HG03097 (cell line): ENCODE measurements around the gene CAMKK2.
"Not testable (repeated sequence)": the region's sequence is repeated elsewhere in the genome, so short reads cannot be mapped to it uniquely, and the experiment has no call there.

Experiments
- ATAC-seq: cut with Tn5 transposase; IDR thresholded peaks from one replicate; pipeline ENCODE4 v1.9.1; 2021; ENCODE audit not compliant: unreplicated experiment, low FRiP score

CAMKK2 gene

DNA sequence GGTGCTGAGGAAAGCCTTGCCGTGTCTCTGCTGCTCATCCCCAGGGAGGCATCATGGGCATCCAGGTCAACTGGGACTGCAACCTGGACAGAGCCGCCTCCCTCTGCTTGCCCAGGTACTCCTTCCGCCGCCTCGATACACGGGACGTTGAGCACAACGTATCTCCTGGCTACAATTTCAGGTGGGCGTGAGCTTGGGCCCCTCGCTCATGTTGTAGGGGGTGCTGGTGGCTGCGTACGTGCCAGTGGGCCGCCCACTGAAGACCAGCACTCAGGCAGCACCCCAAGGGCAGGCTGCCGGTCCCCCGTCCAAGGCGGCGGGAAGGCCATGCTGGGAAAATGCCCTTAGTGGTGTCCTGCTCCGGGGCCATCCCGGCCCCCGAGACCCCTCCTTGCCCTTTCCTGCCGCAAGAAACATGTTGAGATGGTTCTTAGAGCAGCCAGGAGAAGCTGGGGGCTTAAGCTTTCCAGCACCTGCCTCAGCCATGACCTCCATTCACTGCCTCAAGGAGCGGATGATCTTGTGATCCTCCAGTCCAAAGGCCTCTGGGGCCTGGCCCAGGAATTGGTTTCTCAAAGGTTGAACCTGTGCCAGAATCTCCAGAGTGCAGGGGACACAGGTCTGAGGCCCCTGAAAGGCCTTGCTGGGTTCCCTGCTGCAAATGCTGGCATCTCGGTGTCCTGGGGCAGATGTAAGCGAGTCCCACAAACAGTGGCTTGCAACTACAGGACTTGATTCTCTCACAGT lies 67.4 kb downstream of the CAMKK2 start:
- ATAC-seq: no peak

GRCh38 chr12:121227294-121227693 lies 69.2 kb downstream of the CAMKK2 start:
- no peak for ATAC-seq

GRCh38 chr12:121226871-121227270 lies 69.6 kb downstream of the CAMKK2 start:
- not testable (repeated sequence) for ATAC-seq

GRCh38 chr12:121226399-121226798 lies 70.1 kb downstream of the CAMKK2 start:
- no peak for ATAC-seq

- no peak for ATAC-seq
Observed at GRCh38 chr12:121224591-121224990, 71.9 kb downstream of the CAMKK2 start.

DNA sequence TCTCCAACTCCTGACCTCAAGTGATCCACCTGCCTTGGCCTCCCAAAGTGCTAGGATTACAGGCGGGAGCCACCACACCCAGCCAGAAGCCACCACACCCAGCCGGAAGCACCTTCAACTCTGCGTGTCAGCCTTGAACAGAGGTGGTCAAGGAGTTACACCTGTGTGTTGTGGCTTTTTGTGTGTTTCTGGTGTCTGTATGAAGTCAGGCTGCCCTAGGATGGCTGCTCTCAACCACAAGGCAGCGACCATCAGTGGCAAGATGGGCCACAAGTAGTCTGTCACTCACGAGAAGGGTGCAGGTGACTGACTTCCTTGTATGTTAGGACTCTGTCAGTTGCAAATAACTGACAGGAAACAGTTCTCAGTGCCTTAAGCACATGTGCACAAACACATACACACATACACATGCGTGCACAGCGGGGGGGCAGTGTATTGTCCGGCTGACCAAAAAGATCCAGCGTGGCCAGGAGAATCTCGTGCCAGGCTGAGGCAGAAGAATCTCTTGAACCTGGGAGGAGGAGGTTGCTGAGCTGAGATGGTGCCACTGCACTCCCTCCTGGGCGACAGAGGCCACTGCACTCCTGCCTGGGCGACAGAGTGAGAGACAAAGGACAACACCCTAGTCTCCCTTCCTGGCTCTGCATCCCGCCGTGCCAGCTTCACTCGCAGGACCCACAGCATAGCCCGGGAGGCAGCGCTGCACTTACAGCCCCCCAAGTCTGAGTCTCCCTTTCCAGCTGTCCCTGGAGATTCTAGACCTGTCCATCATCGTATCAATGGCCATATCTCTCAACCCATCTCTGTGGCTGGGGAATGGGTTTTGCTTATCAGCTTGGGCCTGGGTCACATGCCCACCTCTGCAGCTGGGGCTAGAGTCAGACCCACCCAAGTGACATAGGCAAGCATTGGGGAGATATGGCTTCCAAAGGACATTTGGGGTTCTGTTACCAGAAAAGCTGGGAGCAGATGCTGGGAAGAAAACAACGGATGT lies 72.9 kb downstream of the CAMKK2 start:
- no peak for ATAC-seq

DNA sequence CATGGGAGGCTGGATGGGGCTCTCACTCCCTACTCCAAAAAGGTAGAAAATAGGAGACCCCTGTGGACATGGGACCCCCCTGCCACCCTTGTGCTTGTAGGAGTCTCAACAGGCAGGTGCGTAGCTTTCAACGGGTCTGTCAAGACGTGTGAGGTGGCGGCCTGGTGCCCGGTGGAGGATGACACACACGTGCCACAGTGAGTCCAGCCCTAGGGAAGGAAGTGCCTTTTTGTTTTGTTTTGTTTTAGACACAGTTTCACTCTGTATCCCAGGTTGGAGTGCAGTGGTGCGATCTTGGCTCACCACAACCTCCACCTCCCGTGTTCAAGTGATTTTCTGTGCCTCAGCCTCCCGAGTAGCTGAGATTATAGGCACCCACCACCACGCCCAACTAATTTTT lies 73.7 kb downstream of the CAMKK2 start:
- ATAC-seq: no peak

GRCh38 chr12:121219353-121219986 lies 77.0 kb downstream of the CAMKK2 start:
- ATAC-seq: no peak

DNA sequence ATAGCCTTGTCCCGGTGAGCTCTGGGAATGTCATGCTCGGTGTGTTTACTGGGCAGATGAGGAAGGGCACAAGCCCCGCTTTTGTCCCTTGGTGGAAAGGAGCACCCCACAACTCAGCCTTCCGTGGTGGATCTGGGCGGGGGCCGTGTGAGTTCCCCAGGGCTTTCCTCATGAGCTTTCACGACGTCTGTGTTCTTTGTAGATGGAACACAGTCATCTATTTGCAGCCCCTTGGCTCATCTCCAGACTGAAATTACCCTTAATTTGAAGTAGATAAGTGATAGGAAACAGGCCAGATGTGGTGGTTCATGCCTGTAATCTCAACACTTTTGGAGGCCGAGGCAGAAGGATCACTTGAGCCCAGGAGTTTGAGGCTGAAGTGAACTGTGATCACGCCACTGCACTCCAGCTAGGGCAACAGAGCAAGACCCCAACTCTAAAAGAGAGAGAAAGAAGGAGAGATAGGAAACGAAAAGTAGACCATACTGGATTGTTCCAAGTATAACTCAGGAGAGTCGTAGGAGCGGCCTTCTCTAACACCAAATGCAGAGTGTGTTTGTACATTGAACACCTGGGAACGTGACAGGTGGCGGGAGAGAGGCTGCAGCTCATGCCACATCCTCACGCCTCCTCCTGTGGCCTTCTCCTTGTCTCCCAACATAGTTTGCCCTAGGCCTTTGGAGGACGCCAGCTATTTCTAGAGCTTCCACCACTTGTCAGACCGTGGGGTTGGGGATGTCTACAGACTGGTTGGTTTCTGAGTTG lies 77.7 kb downstream of the CAMKK2 start:
- ATAC-seq: no peak

- ATAC-seq: no peak
Observed at GRCh38 chr12:121217761-121218160, 78.7 kb downstream of the CAMKK2 start.

DNA sequence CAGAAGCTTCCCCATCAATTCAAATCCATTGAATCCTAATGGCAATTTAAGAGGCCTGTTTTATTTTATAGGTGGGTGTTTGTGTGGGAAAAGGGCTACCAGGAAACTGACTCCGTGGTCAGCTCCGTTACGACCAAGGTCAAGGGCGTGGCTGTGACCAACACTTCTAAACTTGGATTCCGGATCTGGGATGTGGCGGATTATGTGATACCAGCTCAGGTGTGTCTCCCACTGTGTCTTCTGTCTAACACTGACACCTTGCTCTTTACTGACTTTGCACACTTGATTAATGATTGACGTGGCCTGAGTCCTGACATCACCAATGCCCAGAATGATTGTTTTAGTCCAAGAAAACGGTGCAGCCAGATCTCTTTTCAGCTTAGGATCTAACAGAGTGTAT lies 79.4 kb downstream of the CAMKK2 start:
- ATAC-seq: no peak

GRCh38 chr12:121216102-121216501 lies 80.4 kb downstream of the CAMKK2 start:
- no peak for ATAC-seq

- ATAC-seq: no peak
Observed at GRCh38 chr12:121214855-121215745, 81.4 kb downstream of the CAMKK2 start.

DNA sequence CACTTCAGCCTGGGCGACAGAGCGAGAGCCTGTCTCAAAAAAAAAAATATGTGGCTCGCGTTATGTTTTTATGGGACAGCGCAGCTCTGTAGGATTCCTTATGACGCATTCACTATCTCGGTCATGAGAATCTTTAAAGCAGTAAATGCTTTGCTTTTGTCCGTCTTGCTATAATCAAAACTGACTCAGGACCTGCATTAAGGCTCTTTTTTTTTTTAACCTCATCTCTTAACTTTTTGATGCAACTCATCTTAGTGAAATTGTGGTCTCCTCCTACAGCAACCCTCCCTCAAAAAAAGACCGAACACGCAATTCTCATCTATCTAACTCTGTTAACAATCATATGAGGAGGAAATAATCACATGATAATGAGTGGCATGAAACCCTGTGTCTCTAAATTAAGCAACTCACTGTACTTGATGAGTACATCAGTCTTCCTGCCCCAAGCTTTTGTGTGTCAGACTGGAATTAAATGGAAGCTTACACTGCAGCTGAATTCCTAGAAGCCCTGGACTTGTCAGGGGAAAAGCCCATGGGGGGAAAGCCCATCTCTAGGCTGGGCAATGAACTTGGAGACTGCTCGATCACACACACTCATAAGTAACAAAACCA lies 82.2 kb downstream of the CAMKK2 start:
- ATAC-seq: no peak

DNA sequence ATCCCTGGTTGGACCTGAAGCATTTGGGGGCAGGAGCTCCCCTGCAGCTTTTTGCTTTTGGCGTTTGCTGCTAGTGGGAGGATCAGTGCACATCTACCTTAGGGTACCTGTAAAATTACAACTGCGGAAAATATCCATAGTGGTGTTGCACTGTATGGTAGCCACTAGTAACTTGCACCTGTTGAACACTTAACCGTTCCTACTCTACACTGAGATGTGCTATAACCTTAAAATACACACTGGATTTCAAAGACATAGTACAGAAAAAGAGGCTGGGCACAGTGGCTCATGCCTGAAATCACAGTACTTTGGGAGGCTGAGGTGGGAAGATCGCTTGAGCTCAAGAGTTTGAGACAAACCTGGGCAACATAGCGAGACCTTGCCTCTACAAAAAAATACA lies 83.6 kb downstream of the CAMKK2 start:
- no peak for ATAC-seq

- ATAC-seq: peak; percentile 61
Observed at GRCh38 chr12:121209624-121210572, 86.6 kb downstream of the CAMKK2 start, which contains the start of gene P2RX4. P2RX4 (plus strand) TSS chr12:121210129; CDS start chr12:121210165, 36 bp downstream.

GRCh38 chr12:121209221-121209620 lies 87.3 kb downstream of the CAMKK2 start:
- ATAC-seq: no peak

GRCh38 chr12:121208571-121208970 lies 87.9 kb downstream of the CAMKK2 start:
- ATAC-seq: not testable (repeated sequence)
